ENCODE measurements around the gene SPTBN4.

The SPTBN4 gene

GRCh38 chr19:40523322-40524047 lies 56.7 kb downstream of the SPTBN4 start (continued):
- TF ChIP-seq ZBTB44 (tag by site-specific recombination; IDR thresholded peaks at IDR 0.05) (peak; percentile 93), ZNF223 (tag by site-specific recombination; IDR thresholded peaks at IDR 0.05) (no peak), OVOL3 (tag by site-specific recombination; IDR thresholded peaks at IDR 0.05) (no peak), ZBTB10 (tag by site-specific recombination; IDR thresholded peaks at IDR 0.05) (peak; percentile 64; the same call in 1 of the 2 replicates), ZNF280D (tag by site-specific recombination; IDR thresholded peaks at IDR 0.05) (no peak), ZNF10 (tag by site-specific recombination; IDR thresholded peaks at IDR 0.05) (peak; percentile 69; the same call in 1 of the 2 replicates), ZNF707 (tag by site-specific recombination; IDR thresholded peaks at IDR 0.05) (no peak), ZNF324 (tag by site-specific recombination; IDR thresholded peaks at IDR 0.05) (peak; percentile 74; the same call in 1 of the 2 replicates), ZBTB20 (tag by site-specific recombination; IDR thresholded peaks at IDR 0.05) (peak; percentile 66), ZNF169 (tag by site-specific recombination; IDR thresholded peaks at IDR 0.05) (no peak), ZBTB48 (tag by site-specific recombination; IDR thresholded peaks at IDR 0.05) (peak; percentile 65), BCL6B (tag by site-specific recombination; IDR thresholded peaks at IDR 0.05) (no peak), ZSCAN30 (tag by site-specific recombination; IDR thresholded peaks at IDR 0.05) (peak; percentile 95), ZNF571 (tag by site-specific recombination; IDR thresholded peaks at IDR 0.05) (no peak), ZNF843 (tag by site-specific recombination; IDR thresholded peaks at IDR 0.05) (peak; percentile 72), ZNF266 (tag by site-specific recombination; IDR thresholded peaks at IDR 0.05; ENCODE audit: low read depth) (no peak), ZSCAN5A (tag by site-specific recombination; IDR thresholded peaks at IDR 0.05) (no peak), ZNF174 (tag by site-specific recombination; IDR thresholded peaks at IDR 0.05) (no peak), ZNF837 (tag by site-specific recombination; IDR thresholded peaks at IDR 0.05) (no peak), KLF10 (tag by site-specific recombination; IDR thresholded peaks at IDR 0.05) (no peak; the same call in 1 of the 2 replicates), ZNF211 (tag by site-specific recombination; IDR thresholded peaks at IDR 0.05; ENCODE audit: low read depth) (no peak), ZNF24 (tag by site-specific recombination; IDR thresholded peaks at IDR 0.05) (peak; percentile 77; the same call in 1 of the 2 replicates), ZFP3 (tag by site-specific recombination; IDR thresholded peaks at IDR 0.05; ENCODE audit: low read depth) (no peak), ZNF423 (tag by site-specific recombination; IDR thresholded peaks at IDR 0.05) (no peak), SP3 (tag by site-specific recombination; IDR thresholded peaks at IDR 0.05) (peak; percentile 57), ZNF114 (tag by site-specific recombination; IDR thresholded peaks at IDR 0.05) (no peak), IKZF3 (tag by site-specific recombination; IDR thresholded peaks at IDR 0.05) (peak; percentile 96), ZNF350 (tag by site-specific recombination; IDR thresholded peaks at IDR 0.05) (no peak), ZNF548 (tag by site-specific recombination; IDR thresholded peaks at IDR 0.05) (no peak), RBAK (tag by site-specific recombination; IDR thresholded peaks at IDR 0.05) (no peak), ZNF791 (tag by site-specific recombination; IDR thresholded peaks at IDR 0.05) (no peak), GLIS1 (tag by site-specific recombination; IDR thresholded peaks at IDR 0.05) (peak; percentile 77)

Measured in HEK293 (cell line).